GM12878 (cell line): Measurements from ENCODE around the gene JAG2. TPM values are rescaled to one million over a fixed set of nuclear protein-coding genes. Genes with fewer than 3 reads are reported as not detected.

Experiments used
- ATAC-seq: fragments of 200-7000 bp; cut with Tn5 transposase; 3 replicates; pipeline ENCODE4 v1.9.1; 2020; ENCODE audit warnings: mild to moderate bottlenecking, moderate library complexity
- BruUV-seq: library from RNA; stranded (reverse); fragments of 400-500 nt; replicated peaks from 2 replicates; lab custom pipeline; 2021; lab: Mats Ljungman, UMichigan
- CTCF ChIA-PET: fragments of 300-600 bp; sonication (Branson Sonifier 250); formaldehyde crosslinking; extraction: SDS; loops from one replicate; lab custom pipeline; 2021; ENCODE audit warnings: inconsistent platforms; lab: Yijun Ruan, JAX
- POLR2A ChIA-PET: fragments of 350-600 bp; formaldehyde crosslinking; extraction: SDS; loops from one replicate; lab custom pipeline; 2021; ENCODE audit warnings: inconsistent platforms; lab: Charles Lee
- RAD21 ChIA-PET: fragments of 300-600 bp; sonication (Branson Sonifier 250); formaldehyde crosslinking; loops from one replicate; lab custom pipeline; 2023; ENCODE audit warnings: antibody characterized with exemption; ENCODE audit not compliant: unreplicated experiment; lab: Charles Lee
- SMC1A ChIA-PET: fragments of 300-600 bp; sonication (Branson Sonifier 250); formaldehyde crosslinking; loops from one replicate; lab custom pipeline; 2023; ENCODE audit not compliant: unreplicated experiment, uncharacterized antibody; lab: Charles Lee
- DNase-seq: peaks from one replicate; pipeline ENCODE4 v3.0.0-alpha.2; 2011; ENCODE audit warnings: low read depth, low spot score
- FAIRE-seq: peaks from 3 replicates; lab custom pipeline; 2011; peaks lifted over from hg19 to GRCh38; lab: Jason Lieb, UNC
- H2AFZ ChIP-seq: 2 replicates; pipeline ENCODE4 v1.6.0; 2011; ENCODE audit warnings: low read depth, low read length, control low read depth; ENCODE audit not compliant: control insufficient read depth
- H3K27ac ChIP-seq: 2 replicates; pipeline ENCODE4 v1.5.1; 2011; ENCODE audit warnings: control low read depth; ENCODE audit not compliant: control insufficient read depth, insufficient read depth
- H3K27me3 ChIP-seq, 2 experiments: replicated peaks in 1 of 2; 2 replicates each; pipeline versions ENCODE4 v1.6.0 to v1.6.1; 2011; ENCODE audit warnings: low read length in 1 of 2; ENCODE audit not compliant: control insufficient read depth in 2 of 2, insufficient read depth in 2 of 2
- H3K36me3 ChIP-seq, 2 experiments: 2 replicates each; pipeline ENCODE4 v1.5.1; 2011; ENCODE audit warnings: low read length in 1 of 2; ENCODE audit not compliant: control insufficient read depth in 2 of 2, insufficient read depth in 2 of 2
- H3K4me1 ChIP-seq: 2 replicates; pipeline ENCODE4 v1.6.1; 2011; ENCODE audit warnings: mild to moderate bottlenecking, low read length, moderate library complexity, mixed read lengths; ENCODE audit not compliant: control insufficient read depth, insufficient read depth
- H3K4me2 ChIP-seq: 2 replicates; pipeline ENCODE4 v1.6.0; 2011; ENCODE audit warnings: control low read depth; ENCODE audit not compliant: control insufficient read depth, insufficient read depth
- H3K4me3 ChIP-seq: fragments of 200-600 bp; sonication (generic); 2 replicates; pipeline ENCODE4 v1.5.1; 2016
- H3K79me2 ChIP-seq: 2 replicates; pipeline ENCODE4 v1.6.0; 2011; ENCODE audit warnings: low read length; ENCODE audit not compliant: control insufficient read depth, insufficient read depth
- H3K9ac ChIP-seq: 2 replicates; pipeline ENCODE4 v1.8.0; 2011; ENCODE audit warnings: low read length, control low read depth, mixed read lengths; ENCODE audit not compliant: control insufficient read depth, insufficient read depth
- H3K9me3 ChIP-seq: replicated peaks from 3 replicates; pipeline ENCODE4 v1.5.1; 2011; ENCODE audit warnings: mild to moderate bottlenecking, low read length; ENCODE audit not compliant: control insufficient read depth, insufficient read depth
- H4K20me1 ChIP-seq: 2 replicates; pipeline ENCODE4 v1.6.0; 2011; ENCODE audit not compliant: control insufficient read depth, insufficient read depth
- ATF2 ChIP-seq: IDR thresholded peaks from 2 replicates; pipeline ENCODE4 v1.6.1; 2012; ENCODE audit warnings: low read length, inconsistent platforms
- ATF3 ChIP-seq: IDR thresholded peaks from 2 replicates; pipeline ENCODE4 v1.6.1; 2011; ENCODE audit warnings: low read depth, mild to moderate bottlenecking, low read length, moderate library complexity, borderline replicate concordance; ENCODE audit errors: extremely low read depth
- ATF7 ChIP-seq: fragments of 450-650 bp; IDR thresholded peaks from 2 replicates; pipeline ENCODE4 v1.6.1; 2016; ENCODE audit warnings: low read depth, mild to moderate bottlenecking
- POU2F2 ChIP-seq: IDR thresholded peaks from 3 replicates; pipeline ENCODE4 v1.6.1; 2011; ENCODE audit warnings: low read depth, mild to moderate bottlenecking, low read length, borderline replicate concordance
- ZNF687 ChIP-seq: fragments of 450-650 bp; IDR thresholded peaks from 2 replicates; pipeline ENCODE4 v1.6.1; 2017; ENCODE audit warnings: mild to moderate bottlenecking, moderate library complexity
- WGBS: methylation state at CpG from one replicate; pipeline ENCODE4 v1.1.6; 2016; ENCODE audit warnings: low lambda C conversion rate; ENCODE audit not compliant: insufficient replicate concordance, insufficient coverage; ENCODE audit errors: missing lambda C conversion rate; 5-methylcytosine and 5-hydroxymethylcytosine counted together
- in situ Hi-C: fragments of 300-500 bp; cut with MboI; formaldehyde crosslinking; loops from 9 replicates; pipeline ENCODE4 v1.14.3; 2018; ENCODE audit warnings: mixed read lengths
- intact Hi-C: fragments of 100-400 bp; cut with micrococcal nuclease; formaldehyde crosslinking; loops from one replicate; pipeline ENCODE4 v1.14.2; 2022; ENCODE audit not compliant: unreplicated experiment
- polyA plus RNA-seq, 11 experiments: library from polyadenylated mRNA; depleted of rRNA in 4 of 11; unstranded in 6 of 11; stranded (reverse) in 5 of 11; fragments of >200 nt; fragmentation: Nextera tagmentation in 4 of 11; fragmentation: Illumina TruSeq in 1 of 11; extraction: Ambion mirVana in 4 of 11; extraction: Trizol in 1 of 11; gene quantifications; 1 replicate in 1 of 11; 2 replicates in 10 of 11; pipeline versions ENCODE4 v1.2.1 to v1.2.3, GENCODE V29; 2011 to 2016; ENCODE audit warnings: inconsistent platforms in 2 of 11, missing spikeins in 2 of 11, low read depth in 1 of 11
- total RNA-seq, 4 experiments: library from RNA; depleted of rRNA in 3 of 4; stranded (reverse); fragments of >200 nt in 3 of 4; fragmentation: Illumina TruSeq in 1 of 4; extraction: Trizol in 1 of 4; gene quantifications; 2 replicates each; pipeline versions ENCODE4 v1.2.1 to v1.2.3, GENCODE V29; 2013 to 2021

JAG2 gene
- total and polyA plus RNA-seq, 10 of the 15 experiments (the other 5 are each of a cell fraction or from before 2014, with no cell fraction given) = 0.04 to 0.14 (median 0.06) TPM; not detected in 5

- FAIRE-seq (no peak), ATAC-seq (no peak), DNase-seq (no peak)
- no TSS peak for BruUV-seq
- H3K9me3 ChIP-seq = no peaks in the 10 kb centered on the region
- no peaks in the 10 kb centered on the region for H3K36me3 ChIP-seq
- no peak overlapping the region for H3K4me3 ChIP-seq
- no peak overlapping the region for H3K4me2 ChIP-seq
- SMC1A ChIA-PET = no interaction called here
- RAD21 ChIA-PET = no interaction called here
- H3K9ac ChIP-seq = no peak overlapping the region
- no peak overlapping the region for H3K27ac ChIP-seq
- intact Hi-C loops = no loop called here
- no peak for TF ChIP-seq ATF7
- no peak for TF ChIP-seq ATF2
- no peak for TF ChIP-seq POU2F2
- no peak for TF ChIP-seq ATF3
- TF ChIP-seq ZNF687 = no peak
- H2AFZ ChIP-seq = no peak overlapping the region
- WGBS = 61% methylated on average over 18 of the region's 18 CpGs
- in situ Hi-C loops = no loop called here
- POLR2A ChIA-PET = no interaction called here
- no peaks in the 10 kb centered on the region for H3K27me3 ChIP-seq
- H4K20me1 ChIP-seq = no peaks in the 10 kb centered on the region
- CTCF ChIA-PET = no interaction called here
- H3K79me2 ChIP-seq = no peaks in the 10 kb centered on the region
- no peaks in the 10 kb centered on the region for H3K4me1 ChIP-seq
Measured at GRCh38 chr14:105153331-105153731, 15.2 kb downstream of the JAG2 start.
